ENCODE results near the gene IFRD2. TPM values are rescaled to one million over a fixed set of nuclear protein-coding genes. Genes with fewer than 3 reads are reported as not detected.

IFRD2 gene
- total RNA-seq, 6 experiments from 2014 or later = 71.2 to 102 (median 74.6) TPM

- Mint-ChIP-seq H3K9me3 (no peaks in the 10 kb centered on the region), H3K4me1 (ENCODE audit: low read depth) (peaks cover 17% of the 10 kb centered on the region), H3K36me3 (ENCODE audit: low read depth) (peaks cover 2% of the 10 kb centered on the region; the same call in 1 of the 2 replicates), H3K27ac (peak overlapping the region; percentile 47), H3K27me3 (ENCODE audit: insufficient read depth) (peaks cover 4% of the 10 kb centered on the region), H3K4me3 (no peak overlapping the region)
- TF ChIP-seq CTCF (IDR thresholded peaks at IDR 0.05) = no peak
- DNase-seq = no peak
Measured at GRCh38 chr3:50323092-50323600, 30.9 kb upstream of the IFRD2 start.

- H3K4me3 Mint-ChIP-seq = peak within 1 kb of the TSS; percentile 88
- TF ChIP-seq CTCF (IDR thresholded peaks at IDR 0.05) = no peak
- peak within 1 kb of the TSS; percentile 98 for H3K27ac Mint-ChIP-seq
- no peak for DNase-seq
- no peaks in the 10 kb centered on the region for H3K9me3 Mint-ChIP-seq
- H3K36me3 Mint-ChIP-seq (ENCODE audit: low read depth) = no peaks in the 10 kb centered on the region; the same call in 1 of the 2 replicates
- H3K27me3 Mint-ChIP-seq (ENCODE audit: insufficient read depth) = peaks cover 2% of the 10 kb centered on the region
- H3K4me1 Mint-ChIP-seq (ENCODE audit: low read depth) = peaks cover 17% of the 10 kb centered on the region
Measured at GRCh38 chr3:50322386-50323091, 30.3 kb upstream of the IFRD2 start, which contains the start of gene HYAL2. TSS of gene HYAL2 (minus strand) at chr3:50322745. CDS start at chr3:50320489, 2,256 bp downstream.

GRCh38 chr3:50322115-50322385 is 29.8 kb upstream of the IFRD2 start:
- Mint-ChIP-seq H3K4me3 (peak overlapping the region; percentile 88; the same call in 1 of the 2 replicates), H3K27me3 (ENCODE audit: insufficient read depth) (peaks cover 2% of the 10 kb centered on the region)
- no peak for DNase-seq

GRCh38 chr3:50321336-50322114 is 29.3 kb upstream of the IFRD2 start:
- peak; percentile 77 for DNase-seq
- peaks cover 3% of the 10 kb centered on the region for H3K36me3 Mint-ChIP-seq (ENCODE audit: low read depth)
- peak overlapping the region; percentile 88 for H3K4me3 Mint-ChIP-seq
- H3K27ac Mint-ChIP-seq = peak overlapping the region; percentile 98
- peaks cover 2% of the 10 kb centered on the region for H3K27me3 Mint-ChIP-seq (ENCODE audit: insufficient read depth)
- peak; percentile 67 for TF ChIP-seq CTCF (IDR thresholded peaks at IDR 0.05)
- no peaks in the 10 kb centered on the region for H3K9me3 Mint-ChIP-seq
- peaks cover 18% of the 10 kb centered on the region for H3K4me1 Mint-ChIP-seq (ENCODE audit: low read depth)

More at GRCh38 chr3:50322115-50322385, 29.8 kb upstream of the IFRD2 start:
- no peak for TF ChIP-seq CTCF (IDR thresholded peaks at IDR 0.05)
- Mint-ChIP-seq H3K4me1 (ENCODE audit: low read depth) (peaks cover 17% of the 10 kb centered on the region), H3K36me3 (ENCODE audit: low read depth) (no peaks in the 10 kb centered on the region; the same call in 1 of the 2 replicates), H3K27ac (no peak overlapping the region), H3K9me3 (no peaks in the 10 kb centered on the region)

- peak overlapping the region; percentile 71 for H3K27ac Mint-ChIP-seq
- H3K4me3 Mint-ChIP-seq = peak overlapping the region; percentile 93
- peaks cover 2% of the 10 kb centered on the region for H3K27me3 Mint-ChIP-seq (ENCODE audit: insufficient read depth)
- no peak for DNase-seq
- no peaks in the 10 kb centered on the region for H3K9me3 Mint-ChIP-seq
- H3K4me1 Mint-ChIP-seq (ENCODE audit: low read depth) = peaks cover 21% of the 10 kb centered on the region
- peaks cover 7% of the 10 kb centered on the region for H3K36me3 Mint-ChIP-seq (ENCODE audit: low read depth)
- TF ChIP-seq CTCF (IDR thresholded peaks at IDR 0.05) = no peak
Measured at GRCh38 chr3:50320853-50321335, 28.7 kb upstream of the IFRD2 start.
